B cell (primary cell): ENCODE results near the gene CADPS. TPM values are rescaled to one million over a fixed set of nuclear protein-coding genes. Genes with fewer than 3 reads are reported as not detected.

Source experiments
- ATAC-seq: fragments of 200-7000 bp; cut with Tn5 transposase; one replicate; pipeline ENCODE4 v1.10.0; 2021; ENCODE audit warnings: low read depth, mild to moderate bottlenecking, moderate number of reproducible peaks, moderate library complexity
- CTCF ChIA-PET: fragments of 350-600 bp; sonication (Branson Sonifier 250); formaldehyde crosslinking; loops from one replicate; lab custom pipeline; 2021; ENCODE audit warnings: antibody characterized with exemption, inconsistent platforms; lab: Charles Lee
- POLR2A ChIA-PET: fragments of 350-600 bp; sonication (Branson Sonifier 250); formaldehyde crosslinking; loops from one replicate; lab custom pipeline; 2021; ENCODE audit warnings: antibody characterized with exemption; lab: Charles Lee
- DNase-seq: peaks from one replicate; pipeline ENCODE4 v3.0.0; 2013
- H2AFZ ChIP-seq: 2 replicates; pipeline ENCODE4 v1.6.1; 2012; ENCODE audit warnings: mild to moderate bottlenecking, low read depth, low read length; ENCODE audit not compliant: insufficient read depth, poor library complexity, severe bottlenecking
- H3K27ac ChIP-seq, 2 donors: 1 replicate in 1 of 2; 2 replicates in 1 of 2; pipeline ENCODE4 v1.5.1; 2012 to 2013; ENCODE audit warnings: low read length in 2 of 2, mild to moderate bottlenecking in 2 of 2, moderate library complexity in 1 of 2
- H3K27me3 ChIP-seq, 4 experiments: fragments of 200-600 bp in 1 of 4; sonication (generic) in 1 of 4; replicated peaks in 1 of 4; 1 replicate in 2 of 4; 2 replicates in 2 of 4; pipeline versions ENCODE4 v1.6.1 to v1.7.0; 2013 to 2016; ENCODE audit warnings: low read length in 3 of 4, mild to moderate bottlenecking in 2 of 4, mixed read lengths in 1 of 4, moderate library complexity in 1 of 4; ENCODE audit not compliant: insufficient read depth in 4 of 4, control insufficient read depth in 3 of 4; ENCODE audit errors: control extremely low read depth in 1 of 4
- H3K36me3 ChIP-seq, 2 experiments: replicated peaks in 1 of 2; 1 replicate in 1 of 2; 2 replicates in 1 of 2; pipeline versions ENCODE4 v1.6.1 to v1.7.1; 2013; ENCODE audit warnings: low read length in 1 of 2; ENCODE audit not compliant: insufficient read depth in 2 of 2, control insufficient read depth in 1 of 2; ENCODE audit errors: control extremely low read depth in 1 of 2, extremely low read depth in 1 of 2
- H3K4me1 ChIP-seq, 2 donors: fragments of 200-600 bp in 1 of 2; sonication (generic) in 1 of 2; 1 replicate in 1 of 2; 2 replicates in 1 of 2; pipeline versions ENCODE4 v1.5.1 to v1.6.1; 2013 to 2017; ENCODE audit warnings: low read length in 2 of 2; ENCODE audit not compliant: control insufficient read depth in 2 of 2, insufficient read depth in 2 of 2
- H3K4me2 ChIP-seq: replicated peaks from 2 replicates; pipeline ENCODE3; 2012; ENCODE audit warnings: mild to moderate bottlenecking, low read depth, low read length; ENCODE audit not compliant: poor library complexity, severe bottlenecking
- H3K4me3 ChIP-seq, 5 experiments: fragments of 200-600 bp in 1 of 5; sonication (generic) in 1 of 5; 1 replicate in 3 of 5; 2 replicates in 2 of 5; pipeline versions ENCODE4 v1.5.1 to v1.7.0; 2011 to 2016; ENCODE audit warnings: low read length in 4 of 5, mild to moderate bottlenecking in 4 of 5, low read depth in 2 of 5, control low read depth in 1 of 5, moderate library complexity in 1 of 5; ENCODE audit not compliant: insufficient read depth in 1 of 5; ENCODE audit errors: control extremely low read depth in 1 of 5, extremely low read depth in 1 of 5
- H3K79me2 ChIP-seq: fragments of 200-600 bp; sonication (generic); one replicate; pipeline ENCODE4 v1.6.0; 2016; ENCODE audit warnings: low read length; ENCODE audit not compliant: control insufficient read depth, insufficient read depth
- H3K9ac ChIP-seq: fragments of 200-600 bp; sonication (generic); 2 replicates; pipeline ENCODE4 v1.6.1; 2017; ENCODE audit warnings: mild to moderate bottlenecking, low read length, moderate library complexity
- H3K9me3 ChIP-seq, 3 donors: one replicate each; pipeline versions ENCODE4 v1.6.1 to v1.7.1; 2013; ENCODE audit warnings: low read length in 2 of 3; ENCODE audit not compliant: control insufficient read depth in 2 of 3, insufficient read depth in 1 of 3; ENCODE audit errors: control extremely low read depth in 1 of 3
- H4K20me1 ChIP-seq: 2 replicates; pipeline ENCODE4 v1.6.0; 2012; ENCODE audit warnings: mild to moderate bottlenecking, low read length; ENCODE audit not compliant: insufficient read depth, control insufficient read depth, poor library complexity, severe bottlenecking
- H3K27ac Mint-ChIP-seq: one replicate; pipeline ENCODE4 v1.8.0; 2021; ENCODE audit warnings: mixed read lengths
- H3K27me3 Mint-ChIP-seq: one replicate; pipeline ENCODE4 v1.8.0; 2021; ENCODE audit warnings: mixed read lengths
- H3K4me1 Mint-ChIP-seq: one replicate; pipeline ENCODE4 v1.8.0; 2021; ENCODE audit warnings: mixed read lengths
- H3K4me3 Mint-ChIP-seq: one replicate; pipeline ENCODE4 v1.8.0; 2021; ENCODE audit warnings: mixed read lengths
- H3K9me3 Mint-ChIP-seq: one replicate; pipeline ENCODE4 v1.8.0; 2022; ENCODE audit warnings: mixed read lengths; ENCODE audit not compliant: insufficient read depth
- CTCF ChIP-seq: fragments of 200-600 bp; IDR thresholded peaks from one replicate; pipeline ENCODE4 v1.8.0; 2022; ENCODE audit warnings: antibody characterized with exemption, mild to moderate bottlenecking
- EZH2 ChIP-seq: IDR thresholded peaks from 2 replicates; pipeline ENCODE4 v1.6.1; 2012; ENCODE audit warnings: borderline replicate concordance, low read depth, mild to moderate bottlenecking, moderate library complexity, low read length; ENCODE audit not compliant: insufficient read depth, poor library complexity, severe bottlenecking
- WGBS: methylation state at CpG from one replicate; pipeline ENCODE4 v1.1.5; 2013; ENCODE audit warnings: missing lambda C conversion rate; ENCODE audit not compliant: insufficient coverage; 5-methylcytosine and 5-hydroxymethylcytosine counted together
- intact Hi-C: fragments of 100-400 bp; cut with micrococcal nuclease; formaldehyde crosslinking; loops from one replicate; pipeline ENCODE4 v1.10.0; 2022
- polyA plus RNA-seq: library from polyadenylated mRNA; depleted of rRNA; stranded (reverse); fragments of >200 nt; gene quantifications from 2 replicates; pipeline ENCODE4 v1.2.3, GENCODE V29; 2012
- total RNA-seq, 2 donors: library from RNA; stranded (reverse); fragments of 120-200 nt in 1 of 2; gene quantifications; 1 replicate in 1 of 2; 2 replicates in 1 of 2; pipeline versions ENCODE4 v1.2.3 to v1.2.4, GENCODE V29; 2013 to 2022

The CADPS gene
- total and polyA plus RNA-seq, 2 donors (not counting 1 experiment from before 2014, with no cell fraction given) = 0.16 to 0.22 TPM

GRCh38 chr3:62359531-62359930 lies 515.7 kb downstream of the CADPS start:
- CTCF ChIA-PET = no interaction called here
- H3K79me2 ChIP-seq = no peaks in the 10 kb centered on the region
- H3K27me3 ChIP-seq = no peaks in the 10 kb centered on the region
- H3K4me1 ChIP-seq = no peaks in the 10 kb centered on the region
- H3K9ac ChIP-seq = no peak overlapping the region
- no peaks in the 10 kb centered on the region for H3K36me3 ChIP-seq
- DNase-seq = no peak
- intact Hi-C loops = no loop called here
- TF ChIP-seq EZH2 = no peak
- TF ChIP-seq CTCF = no peak
- H3K27ac ChIP-seq = no peak overlapping the region
- no peak overlapping the region for H3K27ac Mint-ChIP-seq
- H3K4me1 Mint-ChIP-seq = no peaks in the 10 kb centered on the region
- POLR2A ChIA-PET = no interaction called here
- H4K20me1 ChIP-seq = no peaks in the 10 kb centered on the region
- H3K4me3 ChIP-seq = no peak overlapping the region
- no peak for ATAC-seq
- peaks cover 15% of the 10 kb centered on the region for H3K27me3 Mint-ChIP-seq
- no peak overlapping the region for H2AFZ ChIP-seq
- H3K9me3 ChIP-seq = peaks cover 0 to 6% (median 0%) of the 10 kb centered on the region in 3 donors
- WGBS = no CpG with 5 or more reads among the region's 4 CpGs
- no peak overlapping the region for H3K4me3 Mint-ChIP-seq
- peaks cover 10% of the 10 kb centered on the region for H3K9me3 Mint-ChIP-seq
- no peak overlapping the region for H3K4me2 ChIP-seq

GRCh38 chr3:62356356-62356755 lies 518.9 kb downstream of the CADPS start:
- CTCF ChIA-PET = no interaction called here

More at GRCh38 chr3:62356356-62356755, 518.9 kb downstream of the CADPS start:
- H3K9me3 Mint-ChIP-seq = peaks cover 4% of the 10 kb centered on the region
- no peak overlapping the region for H3K4me2 ChIP-seq
- H4K20me1 ChIP-seq = no peaks in the 10 kb centered on the region
- no peaks in the 10 kb centered on the region for H3K27me3 ChIP-seq
- H3K27ac Mint-ChIP-seq = no peak overlapping the region
- no peak overlapping the region for H3K27ac ChIP-seq
- POLR2A ChIA-PET = no interaction called here
- DNase-seq (no peak), ATAC-seq (no peak)
- no peak overlapping the region for H2AFZ ChIP-seq
- no peaks in the 10 kb centered on the region for H3K4me1 Mint-ChIP-seq
- no peak overlapping the region for H3K4me3 ChIP-seq
- TF ChIP-seq CTCF = no peak
- TF ChIP-seq EZH2 = no peak
- no peaks in the 10 kb centered on the region for H3K4me1 ChIP-seq
- no peaks in the 10 kb centered on the region for H3K36me3 ChIP-seq
- H3K4me3 Mint-ChIP-seq = no peak overlapping the region
- intact Hi-C loops = no loop called here
- peaks cover 4% of the 10 kb centered on the region for H3K27me3 Mint-ChIP-seq
- H3K9ac ChIP-seq = no peak overlapping the region
- no peaks in the 10 kb centered on the region for H3K79me2 ChIP-seq
- H3K9me3 ChIP-seq = no peaks in the 10 kb centered on the region
